ENCODE results near the gene TXNDC5. TPM values are rescaled to one million over a fixed set of nuclear protein-coding genes. Genes with fewer than 3 reads are reported as not detected.

Gene TXNDC5
- total RNA-seq, 1 donor: 333 TPM

DNA sequence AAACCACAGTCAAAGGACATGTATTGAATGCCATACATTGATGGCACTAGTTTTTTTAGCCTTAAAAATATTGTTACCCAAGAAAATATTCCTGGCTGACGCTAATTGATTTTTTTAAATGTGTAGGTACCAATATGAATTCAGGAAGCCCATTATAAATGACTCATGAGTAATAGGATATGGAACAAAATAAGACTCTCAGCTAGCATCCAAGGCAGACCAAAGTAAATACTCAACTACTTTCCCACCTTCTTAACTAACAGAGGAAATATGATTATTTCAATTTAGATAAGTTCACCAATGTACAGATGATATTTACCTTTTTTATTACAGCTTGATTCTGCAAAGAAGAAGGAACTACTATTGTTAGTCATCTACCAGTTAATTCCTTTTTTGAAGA lies 43.2 kb upstream of the TXNDC5 start:
- H3K4me3 ChIP-seq (ENCODE audit: low read depth, low read length): no peak overlapping the region
- TF ChIP-seq, protein P1, sequence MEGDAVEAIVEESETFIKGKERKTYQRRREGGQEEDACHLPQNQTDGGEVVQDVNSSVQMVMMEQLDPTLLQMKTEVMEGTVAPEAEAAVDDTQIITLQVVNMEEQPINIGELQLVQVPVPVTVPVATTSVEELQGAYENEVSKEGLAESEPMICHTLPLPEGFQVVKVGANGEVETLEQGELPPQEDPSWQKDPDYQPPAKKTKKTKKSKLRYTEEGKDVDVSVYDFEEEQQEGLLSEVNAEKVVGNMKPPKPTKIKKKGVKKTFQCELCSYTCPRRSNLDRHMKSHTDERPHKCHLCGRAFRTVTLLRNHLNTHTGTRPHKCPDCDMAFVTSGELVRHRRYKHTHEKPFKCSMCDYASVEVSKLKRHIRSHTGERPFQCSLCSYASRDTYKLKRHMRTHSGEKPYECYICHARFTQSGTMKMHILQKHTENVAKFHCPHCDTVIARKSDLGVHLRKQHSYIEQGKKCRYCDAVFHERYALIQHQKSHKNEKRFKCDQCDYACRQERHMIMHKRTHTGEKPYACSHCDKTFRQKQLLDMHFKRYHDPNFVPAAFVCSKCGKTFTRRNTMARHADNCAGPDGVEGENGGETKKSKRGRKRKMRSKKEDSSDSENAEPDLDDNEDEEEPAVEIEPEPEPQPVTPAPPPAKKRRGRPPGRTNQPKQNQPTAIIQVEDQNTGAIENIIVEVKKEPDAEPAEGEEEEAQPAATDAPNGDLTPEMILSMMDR (IDR thresholded peaks at IDR 0.05; ENCODE audit: insufficient read depth, low read length): no peak
- no peak for DNase-seq (ENCODE audit: low read depth)

DNA sequence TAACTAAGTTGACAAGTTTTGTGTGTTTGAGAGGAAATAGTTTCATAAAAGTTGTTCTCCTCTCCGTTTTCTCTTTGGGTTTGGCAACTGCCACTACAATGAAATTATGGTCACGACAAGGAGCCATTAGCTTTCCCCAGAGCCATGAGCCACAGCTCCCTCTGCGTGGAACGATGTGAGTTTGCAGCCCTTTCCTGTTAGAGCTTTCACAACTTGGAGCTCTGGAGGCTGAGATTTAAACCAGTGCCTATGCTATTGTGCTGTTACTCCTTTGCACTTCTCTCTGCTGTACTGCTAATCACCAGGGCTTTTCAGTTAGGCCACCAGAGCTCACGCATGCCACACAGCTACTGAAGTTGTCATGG lies 29.3 kb upstream of the TXNDC5 start:
- TF ChIP-seq, protein P1 (IDR thresholded peaks at IDR 0.05; ENCODE audit: insufficient read depth, low read length): no peak
- DNase-seq (ENCODE audit: low read depth): no peak
- H3K4me3 ChIP-seq (ENCODE audit: low read depth, low read length): no peak overlapping the region

DNA sequence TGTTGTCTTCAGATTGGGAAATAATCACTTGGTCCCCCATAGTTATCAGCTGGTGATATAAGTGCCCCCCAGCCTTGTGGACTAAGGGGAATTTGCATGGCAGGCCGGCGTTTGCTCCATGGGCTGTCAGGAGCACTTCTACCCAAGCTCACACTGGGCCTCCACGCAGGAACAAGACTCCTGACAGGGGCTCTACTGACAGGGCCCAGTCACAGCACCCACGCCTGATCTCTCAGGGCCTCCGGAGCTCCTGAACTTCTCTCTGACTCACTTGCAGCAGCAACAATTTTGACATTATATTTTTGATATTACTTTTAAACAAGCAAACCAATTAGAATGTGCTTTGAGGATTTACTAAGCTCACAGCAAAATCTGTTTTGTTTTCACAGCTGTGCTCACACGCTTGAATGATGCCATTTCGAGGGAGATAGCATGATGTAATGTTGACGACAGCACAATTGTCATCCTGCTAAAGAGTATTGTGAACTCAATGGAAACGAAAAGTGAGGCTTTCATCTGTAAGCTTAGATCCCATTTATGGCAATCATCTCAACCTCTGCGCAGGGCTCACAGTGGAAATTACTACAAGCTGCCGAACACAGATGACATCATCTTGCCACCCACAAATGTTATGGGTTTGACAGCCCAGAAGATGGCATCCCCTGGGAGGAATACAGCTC lies 28.7 kb upstream of the TXNDC5 start:
- TF ChIP-seq, protein P1 (IDR thresholded peaks at IDR 0.05; ENCODE audit: insufficient read depth, low read length): no peak
- no peak for DNase-seq (ENCODE audit: low read depth)
- no peak overlapping the region for H3K4me3 ChIP-seq (ENCODE audit: low read depth, low read length)

DNA sequence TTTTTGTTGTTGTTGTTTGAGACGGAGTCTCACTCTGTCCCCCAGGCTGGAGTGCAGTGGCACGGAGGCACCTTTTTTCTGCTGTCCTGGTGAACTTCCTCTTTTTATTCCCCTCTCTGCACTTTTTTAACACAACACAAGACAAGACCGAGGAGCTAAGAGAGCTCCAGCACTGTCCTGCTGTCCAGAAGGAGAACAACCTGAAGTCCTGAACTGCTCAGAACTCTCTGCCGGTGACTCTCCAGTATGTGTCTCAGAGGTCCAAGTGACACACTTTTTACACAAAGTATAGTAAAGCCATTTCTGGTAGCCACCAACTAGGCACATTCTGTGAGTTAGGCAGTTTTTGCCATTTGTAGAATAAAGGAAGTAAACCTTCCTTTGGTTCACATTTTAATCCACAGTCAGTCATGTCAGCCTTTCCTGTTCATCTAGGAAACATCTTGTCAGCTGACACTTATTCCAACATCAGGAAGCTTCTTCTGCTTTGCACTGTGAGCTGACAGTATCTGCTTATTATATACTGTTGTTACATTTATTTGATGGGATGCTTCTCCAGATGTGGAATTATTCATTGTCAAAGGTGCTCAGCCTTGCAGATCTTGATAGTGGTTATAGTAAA lies 28.1 kb upstream of the TXNDC5 start:
- no peak overlapping the region for H3K4me3 ChIP-seq (ENCODE audit: low read depth, low read length)
- DNase-seq (ENCODE audit: low read depth): no peak
- TF ChIP-seq, protein P1 (IDR thresholded peaks at IDR 0.05; ENCODE audit: insufficient read depth, low read length): no peak

DNA sequence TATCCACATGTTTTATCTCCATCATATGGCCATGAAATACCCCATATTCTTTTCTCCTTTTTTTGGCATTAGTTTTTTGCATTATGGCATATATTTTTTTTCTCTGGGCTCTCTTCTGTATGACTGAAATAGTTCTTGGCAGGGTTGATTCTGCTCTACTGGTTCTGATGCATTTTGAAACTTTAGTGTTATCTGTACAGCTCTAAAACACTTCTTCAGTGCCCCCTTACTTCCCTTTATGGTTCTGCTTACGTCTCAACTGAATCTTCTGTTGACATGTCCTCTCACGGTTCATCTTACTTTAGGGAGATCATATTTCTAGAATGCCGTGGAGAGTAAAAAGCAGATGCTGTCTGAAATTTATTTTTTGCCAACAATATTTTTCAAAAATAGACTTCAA lies 23.2 kb upstream of the TXNDC5 start:
- DNase-seq (ENCODE audit: low read depth): no peak
- TF ChIP-seq, protein P1 (IDR thresholded peaks at IDR 0.05; ENCODE audit: insufficient read depth, low read length): no peak
- H3K4me3 ChIP-seq (ENCODE audit: low read depth, low read length): no peak overlapping the region

DNA sequence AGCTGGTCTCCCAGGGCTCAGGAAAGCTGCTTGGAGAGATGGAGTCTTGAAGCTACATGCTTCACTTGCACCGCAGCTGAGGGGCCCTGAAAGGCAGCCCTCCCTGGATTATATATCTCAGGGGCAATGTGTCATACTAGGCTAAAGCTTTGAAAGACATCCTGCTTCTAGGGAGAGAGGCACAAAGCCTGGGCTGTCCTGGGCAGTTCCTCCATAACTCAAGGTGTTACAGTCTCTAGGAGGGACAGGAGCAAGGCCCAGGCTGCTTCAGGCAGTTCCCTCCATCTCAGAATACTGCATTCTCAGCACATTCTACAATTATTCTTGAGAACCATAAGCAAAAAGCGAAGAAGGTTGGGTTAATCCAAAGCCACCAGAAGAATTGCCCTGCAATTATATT lies 22.0 kb upstream of the TXNDC5 start:
- H3K4me3 ChIP-seq (ENCODE audit: low read depth, low read length): no peak overlapping the region
- TF ChIP-seq, protein P1 (IDR thresholded peaks at IDR 0.05; ENCODE audit: insufficient read depth, low read length): no peak
- DNase-seq (ENCODE audit: low read depth): no peak

All from fibroblast of the aortic adventitia (primary cell).